CMK (cell line): ENCODE results near the gene PSMG4.
A peak's percentile ranks its signal among the peaks of the same experiment; 100 is the strongest.

Experiments used
- DNase-seq: peaks from one replicate; pipeline ENCODE4 v3.0.0-alpha.2; 2010; ENCODE audit warnings: low read depth

Gene PSMG4, protein sequence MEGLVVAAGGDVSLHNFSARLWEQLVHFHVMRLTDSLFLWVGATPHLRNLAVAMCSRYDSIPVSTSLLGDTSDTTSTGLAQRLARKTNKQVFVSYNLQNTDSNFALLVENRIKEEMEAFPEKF

GRCh38 chr6:3258720-3259490 lies at the start of gene PSMG4:
PSMG4 (plus strand) TSS chr6:3258947; CDS start chr6:3259023, 76 bp downstream.
- peak; percentile 72 for DNase-seq

GRCh38 chr6:3209114-3210023 lies 49.4 kb upstream of the PSMG4 start:
- no peak for DNase-seq

- no peak for DNase-seq
Observed at GRCh38 chr6:3210024-3210610, 48.6 kb upstream of the PSMG4 start.

DNA sequence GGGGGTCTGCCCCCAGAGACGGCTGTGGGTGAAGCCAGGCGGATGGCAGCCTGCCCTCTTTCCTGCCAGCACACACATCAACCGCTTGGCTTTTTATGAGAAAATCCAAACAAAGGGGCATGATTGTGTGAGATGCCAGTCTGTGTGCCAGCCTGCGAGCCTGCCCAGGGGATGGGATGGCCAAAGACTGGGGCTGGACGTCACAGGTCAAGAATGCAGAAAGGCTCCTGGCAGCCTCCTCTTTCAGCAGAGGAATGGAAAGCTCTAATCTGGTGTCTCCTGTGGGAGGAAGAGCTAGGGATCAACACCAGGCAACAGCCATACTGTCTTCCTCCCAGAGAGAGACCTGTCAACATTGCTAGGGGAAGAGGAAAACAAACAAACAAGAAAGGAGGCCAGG lies 47.1 kb upstream of the PSMG4 start:
- no peak for DNase-seq

GRCh38 chr6:3212261-3212660 lies 46.5 kb upstream of the PSMG4 start:
- DNase-seq = no peak

GRCh38 chr6:3213334-3213695 lies 45.4 kb upstream of the PSMG4 start:
- DNase-seq = no peak

DNA sequence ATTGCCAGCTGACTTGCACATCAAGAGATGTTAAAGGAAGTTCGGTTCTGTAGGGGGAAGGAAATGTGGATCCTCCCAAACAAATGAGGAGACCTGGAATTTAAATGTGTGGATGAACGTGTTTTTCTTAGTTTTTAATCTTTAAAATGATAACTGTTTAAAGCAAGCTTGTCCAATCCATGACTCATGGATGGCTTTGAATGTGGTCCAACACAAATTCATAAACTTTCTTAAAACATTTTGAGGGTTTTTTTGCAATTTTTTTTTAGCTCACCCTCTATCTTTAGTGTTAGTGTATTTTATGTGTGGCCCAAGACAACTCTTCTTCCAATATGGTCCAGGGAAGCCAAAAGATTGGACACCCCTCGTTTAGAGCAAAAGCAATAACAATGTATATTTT lies 43.8 kb upstream of the PSMG4 start:
- no peak for DNase-seq

GRCh38 chr6:3217286-3217685 lies 41.5 kb upstream of the PSMG4 start:
- DNase-seq = no peak

DNA sequence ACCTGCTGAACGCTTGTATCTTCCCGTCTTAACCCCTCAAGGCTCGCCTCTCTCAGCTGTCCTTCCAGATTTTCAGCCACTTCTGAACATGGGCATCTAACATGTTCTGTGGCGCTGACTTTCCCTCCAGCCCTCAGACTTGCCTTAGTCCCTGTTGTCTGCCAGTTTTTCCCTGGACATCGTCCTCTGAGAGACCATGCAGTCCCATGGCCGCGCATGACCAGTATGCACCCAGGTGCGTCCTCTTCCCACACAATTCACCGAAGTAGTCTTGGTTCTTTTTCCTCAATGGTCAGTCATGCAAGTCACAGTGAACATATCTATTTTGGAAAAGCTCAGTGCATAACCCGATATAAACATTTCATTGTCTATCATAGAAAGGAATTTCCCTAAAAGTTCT lies 40.5 kb upstream of the PSMG4 start:
- no peak for DNase-seq

DNA sequence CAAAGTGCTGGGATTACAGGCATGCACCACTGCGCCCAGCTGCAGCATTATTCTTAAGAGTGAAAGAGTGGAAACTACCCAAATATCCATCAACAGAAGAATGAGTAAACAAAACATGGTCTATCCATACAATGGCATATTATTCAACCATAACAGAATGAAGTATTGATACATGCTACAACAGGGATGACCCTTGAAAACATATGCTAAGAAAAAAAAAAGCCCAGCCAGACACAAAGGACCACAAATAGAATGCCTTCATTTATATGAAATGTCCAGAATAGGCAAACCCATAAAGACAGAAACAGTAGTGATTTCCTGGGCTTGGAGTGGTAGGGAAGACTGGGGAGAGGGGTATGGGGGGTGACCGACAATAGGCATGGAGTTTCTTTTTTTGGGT lies 38.4 kb upstream of the PSMG4 start:
- no peak for DNase-seq

DNA sequence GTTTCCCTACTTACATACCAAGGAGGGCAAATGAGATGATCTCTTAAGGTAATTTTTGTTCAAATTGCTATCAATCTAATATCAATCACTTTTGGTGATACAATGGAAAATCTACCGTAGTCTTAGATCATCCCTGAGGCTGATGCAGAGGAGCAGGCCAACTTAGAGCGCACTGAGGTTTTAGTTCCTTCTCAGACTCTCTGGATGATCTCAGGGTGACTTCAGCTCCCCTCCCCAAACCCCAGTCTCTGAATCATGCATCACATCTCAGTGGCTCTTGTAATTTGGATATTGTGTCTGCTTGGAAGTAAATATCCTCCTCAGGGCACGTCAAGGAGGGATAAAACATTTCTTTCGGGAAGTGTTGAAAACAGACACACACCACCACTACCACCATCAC lies 37.2 kb upstream of the PSMG4 start:
- no peak for DNase-seq

- DNase-seq = no peak
Observed at GRCh38 chr6:3222506-3223038, 36.2 kb upstream of the PSMG4 start.

DNA sequence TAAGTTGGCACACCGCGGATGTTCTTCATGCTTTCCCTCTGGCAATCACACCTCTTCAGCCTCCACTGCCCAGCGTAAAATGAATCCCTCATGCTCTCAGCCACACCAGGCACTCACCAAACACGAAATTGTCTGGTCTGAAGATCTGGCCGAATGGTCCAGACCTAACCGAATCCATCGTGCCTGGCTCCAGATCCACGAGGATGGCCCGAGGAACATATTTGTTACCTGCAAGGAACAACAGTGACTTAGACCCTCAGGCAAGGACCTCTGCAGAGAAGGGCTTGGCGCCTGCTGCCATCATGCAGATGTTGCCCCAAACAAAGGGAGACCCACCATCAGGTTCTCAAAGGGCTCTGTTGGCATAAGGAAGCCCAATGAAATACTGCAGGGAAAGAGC lies 32.7 kb upstream of the PSMG4 start:
- DNase-seq = no peak

DNA sequence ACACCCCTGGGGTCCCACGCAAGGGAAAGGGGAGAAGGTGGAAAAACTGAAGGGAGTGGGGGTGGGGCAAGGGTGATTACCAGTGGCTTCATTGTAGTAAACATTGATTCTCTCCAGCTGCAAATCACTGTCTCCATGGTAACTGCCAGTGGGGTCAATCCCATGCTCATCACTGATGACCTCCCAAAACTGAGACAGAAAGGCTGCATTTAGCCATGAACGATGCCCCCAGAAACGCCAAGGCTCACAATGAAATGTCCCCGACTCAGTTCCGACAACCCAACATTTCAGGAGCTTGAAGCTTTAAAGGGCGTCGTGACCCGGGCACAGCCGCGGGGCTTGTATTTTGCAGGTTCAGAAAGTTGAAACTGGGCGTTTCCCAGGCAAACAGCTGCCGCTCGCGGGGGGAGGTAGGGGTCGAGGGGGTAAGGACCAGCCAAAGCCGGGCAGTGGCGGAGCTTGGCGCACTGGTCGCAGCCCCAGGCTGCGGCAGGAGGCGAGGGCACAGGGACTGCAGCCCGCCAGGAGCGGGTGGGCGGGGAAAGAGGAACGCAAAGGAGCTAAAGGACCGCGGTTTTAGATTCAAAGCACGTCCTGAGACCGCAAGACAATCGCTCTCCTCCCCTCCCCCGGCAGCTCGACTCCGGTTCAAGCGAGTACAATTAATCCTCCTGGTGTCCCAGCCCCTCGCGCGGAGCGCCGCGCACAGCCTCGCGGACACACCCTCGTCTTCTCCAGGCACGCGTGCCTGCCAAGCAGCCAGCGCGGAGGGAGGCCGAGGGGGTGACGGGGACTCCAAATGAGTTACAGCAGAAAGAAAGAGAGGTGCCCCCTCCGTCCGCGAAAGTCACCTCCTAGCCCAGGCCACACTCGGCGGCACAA lies 32.0 kb upstream of the PSMG4 start:
- DNase-seq = no peak

DNA sequence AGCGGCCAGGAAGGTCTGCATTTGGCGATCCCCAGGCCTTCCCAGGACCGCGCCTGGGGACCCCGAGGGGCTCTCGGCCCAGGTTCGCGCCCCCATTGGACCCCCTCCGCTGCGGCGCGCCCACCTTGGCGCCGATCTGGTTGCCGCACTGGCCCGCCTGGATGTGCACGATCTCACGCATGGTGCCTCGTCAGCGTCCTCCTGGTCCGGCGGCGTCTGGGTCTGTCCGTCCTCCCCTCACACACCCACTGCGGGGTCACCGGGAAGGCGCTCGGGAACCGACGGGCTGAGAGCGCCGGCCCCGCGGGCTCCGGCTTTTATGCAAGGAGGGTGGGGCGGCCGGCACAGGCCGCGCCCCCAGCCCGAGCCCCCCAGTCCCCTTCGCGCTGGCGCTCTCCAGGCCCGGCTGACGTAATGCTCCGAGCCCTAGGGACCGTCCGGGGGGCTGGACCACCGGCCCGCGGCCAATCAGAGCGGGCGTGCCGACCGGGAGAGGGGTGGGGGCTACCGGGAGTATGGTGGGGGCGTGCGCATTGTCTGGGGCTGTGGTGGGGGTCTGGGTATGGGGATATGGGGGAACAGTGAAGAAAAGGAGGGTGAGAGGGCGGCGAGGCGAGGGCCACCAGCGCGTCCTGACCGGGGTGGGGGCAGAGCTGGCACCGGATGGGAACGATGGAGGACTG lies 31.2 kb upstream of the PSMG4 start, which contains the start of gene TUBB2B:
Gene TUBB2B, minus strand, starts transcription at position 291 of the 683 bp plus-strand sequence. Its CDS starts 110 bp downstream, at position 181.
- DNase-seq = no peak

- no peak for DNase-seq
Observed at GRCh38 chr6:3228046-3228671, 30.6 kb upstream of the PSMG4 start.

- DNase-seq = no peak
Observed at GRCh38 chr6:3228771-3229565, 29.8 kb upstream of the PSMG4 start.

- DNase-seq = no peak
Observed at GRCh38 chr6:3229566-3230178, 29.1 kb upstream of the PSMG4 start.
